Lower lobe of right lung (tissue), 2 donors: Measurements from ENCODE around the gene INMT. TPM values are rescaled to one million over a fixed set of nuclear protein-coding genes. Genes with fewer than 3 reads are reported as not detected.

Source experiments
- ATAC-seq, 2 donors: fragments of 200-7000 bp; cut with Tn5 transposase; one replicate each; pipeline ENCODE4 v1.9.1; 2020 to 2022; ENCODE audit warnings: mild to moderate bottlenecking in 2 of 2, moderate library complexity in 2 of 2
- DNase-seq: peaks from one replicate; pipeline ENCODE4 v3.0.0-alpha.2; 2020
- H3K27ac ChIP-seq: fragments of 200-600 bp; one replicate; pipeline ENCODE4 v1.8.0; 2022
- H3K27me3 ChIP-seq: fragments of 200-600 bp; one replicate; pipeline ENCODE4 v1.8.0; 2022; ENCODE audit warnings: low read depth
- H3K36me3 ChIP-seq: fragments of 200-600 bp; one replicate; pipeline ENCODE4 v1.8.0; 2022; ENCODE audit warnings: mild to moderate bottlenecking
- H3K4me1 ChIP-seq: fragments of 200-600 bp; one replicate; pipeline ENCODE4 v1.8.0; 2022
- H3K4me3 ChIP-seq: fragments of 200-600 bp; one replicate; pipeline ENCODE4 v1.8.0; 2022; ENCODE audit warnings: mild to moderate bottlenecking
- H3K9me3 ChIP-seq: fragments of 200-600 bp; one replicate; pipeline ENCODE4 v1.8.0; 2022
- intact Hi-C: fragments of 100-400 bp; cut with DNase I; formaldehyde crosslinking; loops from one replicate; pipeline ENCODE4 v1.11.0; 2022
- total RNA-seq: library from RNA; stranded (reverse); fragmentation: NEBNext Ultra II Directional; extraction: Animal tissue kit (Norgen Biotek cat#: 25700); gene quantifications from one replicate; pipeline ENCODE4 v1.2.1, GENCODE V29; 2021
- TF ChIP-seq, protein P1 (sequence below): fragments of 200-600 bp; IDR thresholded peaks from one replicate; pipeline ENCODE4 v1.8.0; 2022; ENCODE audit warnings: antibody characterized with exemption, mild to moderate bottlenecking
- donor health status: DM: no; HTN: yes; CAD: no; lungs with severe emphysema.

Gene INMT
- total RNA-seq, 1 donor from 2014 or later: 249 TPM

- Histone ChIP-seq H3K9me3 (no peaks in the 10 kb centered on the region), H3K36me3 (peaks cover 6% of the 10 kb centered on the region), H3K4me3 (no peak overlapping the region), H3K27ac (no peak overlapping the region), H3K27me3 (no peaks in the 10 kb centered on the region), H3K4me1 (peaks cover 36% of the 10 kb centered on the region)
- ATAC-seq (peak in 1 of 2 donors; percentile 5), DNase-seq (no peak)
- TF ChIP-seq, protein P1, sequence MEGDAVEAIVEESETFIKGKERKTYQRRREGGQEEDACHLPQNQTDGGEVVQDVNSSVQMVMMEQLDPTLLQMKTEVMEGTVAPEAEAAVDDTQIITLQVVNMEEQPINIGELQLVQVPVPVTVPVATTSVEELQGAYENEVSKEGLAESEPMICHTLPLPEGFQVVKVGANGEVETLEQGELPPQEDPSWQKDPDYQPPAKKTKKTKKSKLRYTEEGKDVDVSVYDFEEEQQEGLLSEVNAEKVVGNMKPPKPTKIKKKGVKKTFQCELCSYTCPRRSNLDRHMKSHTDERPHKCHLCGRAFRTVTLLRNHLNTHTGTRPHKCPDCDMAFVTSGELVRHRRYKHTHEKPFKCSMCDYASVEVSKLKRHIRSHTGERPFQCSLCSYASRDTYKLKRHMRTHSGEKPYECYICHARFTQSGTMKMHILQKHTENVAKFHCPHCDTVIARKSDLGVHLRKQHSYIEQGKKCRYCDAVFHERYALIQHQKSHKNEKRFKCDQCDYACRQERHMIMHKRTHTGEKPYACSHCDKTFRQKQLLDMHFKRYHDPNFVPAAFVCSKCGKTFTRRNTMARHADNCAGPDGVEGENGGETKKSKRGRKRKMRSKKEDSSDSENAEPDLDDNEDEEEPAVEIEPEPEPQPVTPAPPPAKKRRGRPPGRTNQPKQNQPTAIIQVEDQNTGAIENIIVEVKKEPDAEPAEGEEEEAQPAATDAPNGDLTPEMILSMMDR: no peak
- intact Hi-C loops: no loop called here
Observed at GRCh38 chr7:30805081-30805691, 53.3 kb downstream of the INMT start.

GRCh38 chr7:30805931-30806330 is 54.0 kb downstream of the INMT start:
- peaks cover 30% of the 10 kb centered on the region for H3K4me1 ChIP-seq
- intact Hi-C loops: no loop called here
- H3K4me3 ChIP-seq: no peak overlapping the region
- TF ChIP-seq, protein P1: no peak
- no peaks in the 10 kb centered on the region for H3K9me3 ChIP-seq
- ATAC-seq: no peak
- no peaks in the 10 kb centered on the region for H3K27me3 ChIP-seq
- H3K27ac ChIP-seq: no peak overlapping the region
- H3K36me3 ChIP-seq: peaks cover 6% of the 10 kb centered on the region
- no peak for DNase-seq

Other genes with a start within 250 kb of the INMT start
- gene GGCT, start 247.3 kb upstream of the INMT start, total RNA-seq: 28.8 TPM
- gene GARS1, start 157.3 kb upstream of the INMT start, total RNA-seq: 67.7 TPM
- not detected for gene CRHR2, start 69.7 kb upstream of the INMT start, total RNA-seq
- gene MINDY4, start 19.3 kb downstream of the INMT start, total RNA-seq: 13.8 TPM
- 826 TPM for gene AQP1, start 159.7 kb downstream of the INMT start, total RNA-seq
- not detected for gene GHRHR, start 211.8 kb downstream of the INMT start, total RNA-seq